Colonic mucosa (tissue), 4 donors: ENCODE results near the gene RTN4R. TPM values are rescaled to one million over a fixed set of nuclear protein-coding genes. Genes with fewer than 3 reads are reported as not detected.
"Not testable (repeated sequence)": the region's sequence is repeated elsewhere in the genome, so short reads cannot be mapped to it uniquely, and the experiment has no call there.

Experiments used
- DNase-seq: peaks from one replicate; pipeline ENCODE4 v3.0.0-alpha.2; 2020
- H3K27ac ChIP-seq: fragments of 200-600 bp; one replicate; pipeline ENCODE4 v1.8.0; 2021
- H3K27me3 ChIP-seq: fragments of 200-600 bp; one replicate; pipeline ENCODE4 v1.8.0; 2021
- H3K36me3 ChIP-seq: fragments of 200-600 bp; one replicate; pipeline ENCODE4 v1.8.0; 2021
- H3K4me1 ChIP-seq: fragments of 200-600 bp; one replicate; pipeline ENCODE4 v1.8.0; 2021; ENCODE audit warnings: mild to moderate bottlenecking
- H3K4me3 ChIP-seq: fragments of 200-600 bp; one replicate; pipeline ENCODE4 v1.8.0; 2021
- H3K9ac ChIP-seq, 2 donors: one replicate each; pipeline ENCODE4 v1.7.0; 2013; ENCODE audit warnings: control low read depth in 2 of 2, low read depth in 2 of 2, low read length in 2 of 2
- H3K9me3 ChIP-seq: fragments of 200-600 bp; one replicate; pipeline ENCODE4 v1.8.0; 2021
- intact Hi-C: fragments of 100-400 bp; cut with DNase I; formaldehyde crosslinking; loops from one replicate; pipeline ENCODE4 v1.14.1; 2022
- total RNA-seq, 2 donors: library from RNA; stranded (reverse); fragmentation: NEBNext Ultra II Directional in 1 of 2; extraction: Animal tissue kit (Norgen Biotek cat#: 25700) in 1 of 2; gene quantifications; one replicate each; pipeline ENCODE4 v1.2.1, GENCODE V29; 2021
- TF ChIP-seq, protein P1 (sequence below): fragments of 200-600 bp; IDR thresholded peaks from one replicate; pipeline ENCODE4 v1.8.0; 2022; ENCODE audit warnings: antibody characterized with exemption, mild to moderate bottlenecking
- donor health status: healthy.
- donor health status: DM: no; HTN: no; CAD: no.
- donor health status: DM: no; HTN: no; CAD: no.

Gene RTN4R
- total RNA-seq, 2 donors from 2014 or later: 6.1 to 8.5 TPM

DNA sequence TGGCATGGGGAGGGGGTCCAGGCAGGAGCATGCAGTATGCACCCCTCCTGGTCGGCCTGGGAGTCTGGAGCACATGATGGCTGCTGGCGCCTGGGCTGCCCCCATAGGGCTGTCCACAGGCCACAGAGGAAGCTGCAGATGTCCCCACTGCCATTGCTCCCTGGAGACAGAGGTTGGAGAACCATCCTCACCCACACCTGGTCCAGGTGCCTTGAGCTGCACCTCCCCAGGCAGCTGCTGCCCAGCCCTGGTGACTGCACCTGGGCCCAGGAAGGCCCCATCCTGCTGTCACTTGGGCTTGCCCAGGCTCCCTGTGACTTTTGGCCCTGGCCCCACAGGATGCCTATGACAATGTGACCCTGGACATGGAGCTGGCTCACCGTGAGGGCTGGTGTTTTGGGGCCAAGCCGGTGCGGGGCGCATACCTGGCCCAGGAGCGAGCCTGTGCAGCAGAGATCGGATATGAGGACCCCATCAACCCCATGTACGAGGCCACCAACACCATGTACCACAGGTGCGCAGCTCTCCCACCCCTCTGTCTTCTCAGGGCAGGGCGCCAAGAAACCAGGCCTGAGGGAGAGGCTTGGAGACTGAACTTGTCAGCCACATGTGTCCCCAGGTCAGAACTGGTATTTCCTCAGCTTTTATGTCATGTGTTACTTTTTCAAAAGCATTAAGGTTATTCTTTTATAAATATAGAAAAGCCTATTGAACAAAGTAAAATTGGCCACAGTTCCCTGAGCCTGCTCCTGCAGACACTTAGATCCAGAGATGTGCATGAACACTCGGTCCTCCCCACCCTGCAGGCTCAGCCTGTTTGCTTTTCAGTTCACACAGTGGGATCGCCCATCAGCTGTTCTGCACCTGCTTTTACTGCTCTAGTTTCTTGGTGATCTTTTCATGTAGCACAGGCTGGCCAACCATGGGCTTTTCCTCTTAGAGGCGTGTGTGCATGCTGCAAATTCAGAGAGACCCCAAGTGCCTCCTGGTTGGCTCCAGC, 39.6 kb upstream of the RTN4R start:
- intact Hi-C loops, H3K27ac ChIP-seq, H3K27me3 ChIP-seq, H3K4me3 ChIP-seq, H3K9me3 ChIP-seq, H3K36me3 ChIP-seq, DNase-seq, H3K4me1 ChIP-seq, H3K9ac ChIP-seq: not testable (repeated sequence)

DNA sequence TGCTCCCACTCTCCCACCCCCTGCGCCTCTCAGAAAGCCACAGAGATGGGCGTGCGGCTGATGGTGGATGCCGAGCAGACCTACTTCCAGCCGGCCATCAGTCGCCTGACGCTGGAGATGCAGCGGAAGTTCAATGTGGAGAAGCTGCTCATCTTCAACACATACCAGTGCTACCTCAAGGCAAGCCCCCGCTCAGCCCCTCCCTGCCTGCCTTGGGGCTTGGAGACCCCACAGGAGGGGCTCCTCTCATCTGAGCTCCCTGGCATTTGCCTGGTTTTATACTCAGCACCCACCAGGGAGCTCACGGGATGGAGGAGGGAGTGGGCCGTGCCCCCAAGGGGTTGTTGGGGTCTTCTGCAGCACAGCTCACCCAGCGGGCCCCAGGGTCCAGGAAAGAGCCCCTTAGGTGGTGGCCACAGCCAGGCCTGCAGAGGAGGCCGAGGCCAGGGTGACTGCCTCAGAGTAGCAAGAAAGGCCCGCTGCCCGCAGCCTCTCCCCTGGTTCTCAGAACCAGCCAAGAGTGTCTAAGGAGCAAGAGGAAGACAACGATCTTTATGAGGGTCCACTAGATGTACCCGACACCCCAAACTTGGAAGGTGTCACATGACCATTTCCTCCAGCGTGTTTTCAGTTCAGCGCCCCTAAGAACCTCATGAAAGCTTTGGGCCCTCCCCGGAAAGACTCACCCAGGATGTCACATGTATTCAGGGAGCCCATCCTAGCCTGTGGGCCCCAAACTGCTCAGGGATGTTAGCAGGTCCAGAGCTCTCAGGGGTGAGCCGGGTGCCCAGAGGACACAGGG, 38.7 kb upstream of the RTN4R start:
- H3K36me3 ChIP-seq, intact Hi-C loops, H3K9me3 ChIP-seq, DNase-seq, H3K9ac ChIP-seq, H3K4me1 ChIP-seq, H3K27me3 ChIP-seq, H3K27ac ChIP-seq, H3K4me3 ChIP-seq: not testable (repeated sequence)

DNA sequence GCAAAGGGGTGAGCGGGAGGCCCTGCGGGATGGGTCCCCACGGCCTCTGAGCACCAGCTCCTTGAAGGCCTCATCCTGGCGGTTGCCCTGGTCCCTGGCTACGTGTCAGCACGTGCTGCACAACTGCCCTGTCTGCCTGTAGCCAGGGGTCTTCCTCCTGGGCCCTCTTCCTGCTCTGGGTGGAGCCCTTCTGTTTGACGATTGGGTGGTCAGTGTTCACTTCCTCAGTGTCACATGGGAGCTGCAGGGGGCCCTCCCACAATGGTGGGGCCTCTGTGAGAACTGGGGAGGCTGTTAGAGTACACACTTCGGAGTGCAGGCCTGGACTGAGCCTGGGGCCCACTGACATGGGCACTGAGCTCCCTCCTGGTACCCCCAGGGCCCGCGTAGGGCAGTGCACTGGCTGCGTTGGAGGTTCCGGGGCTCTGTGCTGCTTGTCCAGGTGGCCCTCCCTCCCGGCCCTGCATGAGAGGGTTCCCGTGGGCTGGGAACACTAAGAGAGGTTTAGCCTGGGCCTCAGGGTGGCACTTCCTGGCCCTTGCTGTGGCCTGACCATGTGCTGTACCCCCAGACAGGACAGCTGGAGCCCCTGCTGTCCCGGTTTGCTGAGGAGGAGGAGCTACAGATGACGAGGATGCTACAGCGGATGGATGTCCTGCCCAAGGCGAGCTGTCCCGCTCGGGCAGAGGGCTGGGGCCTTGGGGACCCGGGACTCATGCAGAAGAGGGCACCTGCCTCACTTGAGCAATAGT, 38.0 kb upstream of the RTN4R start:
- no peak overlapping the region for H3K4me3 ChIP-seq
- no peak overlapping the region for H3K9ac ChIP-seq
- H3K27ac ChIP-seq: no peak overlapping the region
- H3K27me3 ChIP-seq: peaks cover 9% of the 10 kb centered on the region
- TF ChIP-seq, protein P1, sequence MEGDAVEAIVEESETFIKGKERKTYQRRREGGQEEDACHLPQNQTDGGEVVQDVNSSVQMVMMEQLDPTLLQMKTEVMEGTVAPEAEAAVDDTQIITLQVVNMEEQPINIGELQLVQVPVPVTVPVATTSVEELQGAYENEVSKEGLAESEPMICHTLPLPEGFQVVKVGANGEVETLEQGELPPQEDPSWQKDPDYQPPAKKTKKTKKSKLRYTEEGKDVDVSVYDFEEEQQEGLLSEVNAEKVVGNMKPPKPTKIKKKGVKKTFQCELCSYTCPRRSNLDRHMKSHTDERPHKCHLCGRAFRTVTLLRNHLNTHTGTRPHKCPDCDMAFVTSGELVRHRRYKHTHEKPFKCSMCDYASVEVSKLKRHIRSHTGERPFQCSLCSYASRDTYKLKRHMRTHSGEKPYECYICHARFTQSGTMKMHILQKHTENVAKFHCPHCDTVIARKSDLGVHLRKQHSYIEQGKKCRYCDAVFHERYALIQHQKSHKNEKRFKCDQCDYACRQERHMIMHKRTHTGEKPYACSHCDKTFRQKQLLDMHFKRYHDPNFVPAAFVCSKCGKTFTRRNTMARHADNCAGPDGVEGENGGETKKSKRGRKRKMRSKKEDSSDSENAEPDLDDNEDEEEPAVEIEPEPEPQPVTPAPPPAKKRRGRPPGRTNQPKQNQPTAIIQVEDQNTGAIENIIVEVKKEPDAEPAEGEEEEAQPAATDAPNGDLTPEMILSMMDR: no peak
- no peaks in the 10 kb centered on the region for H3K4me1 ChIP-seq
- H3K36me3 ChIP-seq: no peaks in the 10 kb centered on the region
- DNase-seq: no peak
- intact Hi-C loops: no loop called here
- H3K9me3 ChIP-seq: no peaks in the 10 kb centered on the region

DNA sequence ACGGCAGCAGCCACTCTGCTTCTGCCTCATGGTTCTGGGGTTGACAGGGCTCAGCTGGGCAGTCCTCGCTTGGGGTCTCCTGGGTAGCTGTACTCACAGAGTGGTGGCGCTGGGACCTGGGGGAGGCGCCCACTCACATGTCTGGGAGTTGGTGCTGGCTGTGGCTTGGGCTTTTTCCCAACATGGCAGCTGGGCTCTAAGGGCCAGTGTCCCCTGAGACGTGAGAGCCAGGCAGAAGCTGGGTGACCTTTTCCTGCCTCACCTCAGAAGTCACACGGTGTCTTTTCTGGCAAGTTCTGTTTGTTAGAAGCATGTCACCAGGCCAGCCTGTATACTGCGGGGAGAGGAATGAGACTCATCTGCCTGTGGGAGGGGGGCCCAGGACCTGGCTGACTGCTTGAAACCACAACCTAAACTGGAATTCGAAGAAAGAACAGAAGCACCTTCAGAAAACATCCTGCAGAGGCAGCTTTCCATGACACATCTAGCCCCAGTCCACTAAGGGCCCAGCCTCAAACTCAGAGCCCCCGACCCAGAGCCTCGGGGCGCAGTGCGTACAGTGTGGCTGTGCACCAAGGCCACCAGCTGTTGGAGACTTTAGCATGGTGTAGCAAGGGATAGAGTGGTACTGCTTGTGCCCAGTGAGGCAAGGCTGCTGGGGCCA, 37.2 kb upstream of the RTN4R start:
- H3K36me3 ChIP-seq: not testable (repeated sequence)

DNA sequence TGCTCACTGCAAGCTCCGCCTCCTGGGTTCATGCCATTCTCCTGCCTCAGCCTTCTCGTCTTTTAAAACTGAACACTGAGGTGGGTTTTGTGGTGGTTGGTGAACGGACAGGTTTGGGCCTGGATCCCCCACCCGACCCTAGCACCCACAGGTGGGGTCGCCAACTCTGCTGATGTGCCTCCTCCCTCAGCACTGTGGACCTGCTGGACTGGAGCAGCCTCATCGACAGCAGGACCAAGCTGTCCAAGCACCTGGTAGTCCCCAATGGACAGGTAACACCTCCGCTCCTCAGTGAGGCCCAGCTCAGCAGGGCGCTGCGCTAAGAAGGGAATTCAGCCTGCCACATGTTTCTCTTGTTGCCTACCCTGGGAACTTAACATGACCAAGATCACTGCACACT, 36.5 kb upstream of the RTN4R start:
- Histone ChIP-seq H3K4me3 (no peak overlapping the region), H3K27me3 (peaks cover 9% of the 10 kb centered on the region), H3K4me1 (peaks cover 4% of the 10 kb centered on the region), H3K9ac (no peak overlapping the region), H3K36me3 (no peaks in the 10 kb centered on the region), H3K9me3 (no peaks in the 10 kb centered on the region), H3K27ac (no peak overlapping the region)
- intact Hi-C loops: no loop called here
- TF ChIP-seq, protein P1: no peak
- DNase-seq: no peak

More for the DNA sequence above, 37.2 kb upstream of the RTN4R start:
- intact Hi-C loops, H3K4me1 ChIP-seq, H3K4me3 ChIP-seq, H3K27me3 ChIP-seq, H3K9ac ChIP-seq, DNase-seq, H3K27ac ChIP-seq, H3K9me3 ChIP-seq: not testable (repeated sequence)

DNA sequence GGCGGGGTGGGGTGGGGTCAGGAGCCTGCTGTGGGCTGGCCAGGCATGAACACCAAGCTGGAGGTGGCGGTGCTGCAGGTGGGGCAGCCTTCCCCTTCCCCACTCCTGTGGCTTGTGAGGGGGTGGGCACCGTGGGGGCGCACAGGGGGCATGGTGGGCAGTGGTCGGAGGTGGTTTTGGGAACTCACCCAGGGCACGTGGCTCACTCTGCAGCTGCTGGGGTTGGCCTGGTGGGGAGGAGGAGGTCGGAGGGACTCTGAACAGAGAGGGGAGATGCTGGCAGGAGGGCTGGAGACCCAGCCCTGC, 35.1 kb upstream of the RTN4R start:
- intact Hi-C loops, H3K9me3 ChIP-seq, H3K4me3 ChIP-seq, H3K27me3 ChIP-seq, H3K36me3 ChIP-seq, H3K9ac ChIP-seq, DNase-seq, H3K4me1 ChIP-seq, H3K27ac ChIP-seq: not testable (repeated sequence)
